Heart left ventricle (tissue), 16 donors: ENCODE data around the gene CELF4. TPM values are rescaled to one million over a fixed set of nuclear protein-coding genes. Genes with fewer than 3 reads are reported as not detected.
A peak's percentile ranks its signal among the peaks of the same experiment; 100 is the strongest.

Source experiments
- ATAC-seq, 4 donors: fragments of 200-7000 bp; cut with Tn5 transposase; one replicate each; pipeline ENCODE4 v1.9.1; 2020 to 2022; ENCODE audit warnings: moderate library complexity in 4 of 4, mild to moderate bottlenecking in 3 of 4, moderate number of reproducible peaks in 1 of 4
- DNase-seq, 5 donors: peaks; one replicate each; pipeline ENCODE4 v3.0.0-alpha.2; 2020
- H3K27ac ChIP-seq, 12 donors: fragments of 200-600 bp; sonication (generic) in 4 of 12; one replicate each; pipeline versions ENCODE4 v1.5.0 to v1.8.0; 2016 to 2022; ENCODE audit warnings: mild to moderate bottlenecking in 2 of 12
- H3K27me3 ChIP-seq, 9 donors: fragments of 200-600 bp; sonication (generic) in 2 of 9; one replicate each; pipeline versions ENCODE4 v1.5.1 to v1.8.0; 2016 to 2022; ENCODE audit warnings: mild to moderate bottlenecking in 3 of 9
- H3K36me3 ChIP-seq, 9 donors: fragments of 200-600 bp; sonication (generic) in 2 of 9; one replicate each; pipeline versions ENCODE4 v1.5.0 to v1.8.0; 2018 to 2022; ENCODE audit warnings: mild to moderate bottlenecking in 2 of 9
- H3K4me1 ChIP-seq, 12 donors: fragments of 200-600 bp; sonication (generic) in 4 of 12; one replicate each; pipeline versions ENCODE4 v1.5.0 to v1.8.0; 2016 to 2022; ENCODE audit warnings: mild to moderate bottlenecking in 3 of 12
- H3K4me3 ChIP-seq, 12 donors: fragments of 200-600 bp; sonication (generic) in 4 of 12; one replicate each; pipeline versions ENCODE4 v1.5.0 to v1.8.0; 2017 to 2022; ENCODE audit warnings: mild to moderate bottlenecking in 9 of 12, moderate library complexity in 4 of 12
- H3K9me3 ChIP-seq, 12 donors: fragments of 200-600 bp; sonication (generic) in 4 of 12; one replicate each; pipeline versions ENCODE4 v1.5.0 to v1.8.0; 2016 to 2022; ENCODE audit warnings: mild to moderate bottlenecking in 1 of 12
- CTCF ChIP-seq, 12 donors: fragments of 200-600 bp; sonication (generic) in 4 of 12; IDR thresholded peaks; one replicate each; pipeline versions ENCODE4 v1.5.0 to v1.8.0; 2018 to 2022; ENCODE audit warnings: antibody characterized with exemption in 12 of 12, mild to moderate bottlenecking in 5 of 12
- POLR2A ChIP-seq, 2 donors: fragments of 450-650 bp; IDR thresholded peaks; one replicate each; pipeline ENCODE4 v1.6.1; 2017; ENCODE audit warnings: antibody characterized with exemption in 2 of 2, mild to moderate bottlenecking in 2 of 2, moderate library complexity in 2 of 2
- WGBS, 4 donors: extraction: QIAGEN DNeasy Blood & Tissue Kit in 2 of 4; methylation state at CpG; one replicate each; pipeline versions ENCODE4 v1.1.5 to v1.1.7; 2013 to 2018; 5-methylcytosine and 5-hydroxymethylcytosine counted together
- intact Hi-C, 10 donors: fragments of 100-400 bp; cut with DNase I; formaldehyde crosslinking; loops; one replicate each; pipeline versions ENCODE4 v1.11.1 to v1.14.2; 2022
- polyA plus RNA-seq, 2 donors: library from polyadenylated mRNA; stranded (reverse); fragments of 200-250 nt; gene quantifications; one replicate each; pipeline ENCODE4 v1.2.3, GENCODE V29; 2013
- total RNA-seq, 9 donors: library from RNA; depleted of rRNA in 2 of 9; stranded (reverse); fragments of >200 nt in 2 of 9; fragmentation: NEBNext Ultra II Directional in 3 of 9; extraction: Animal tissue kit (Norgen Biotek cat#: 25700) in 3 of 9; gene quantifications; one replicate each; pipeline versions ENCODE4 v1.1.0 to v1.2.4, GENCODE V29; 2016 to 2023
- donor health status: ischemic (EF 13 %, LVEDD 7.1; RV severe dilation, severe dysfunction).
- donor health status: healthy with polysubstance abuse.
- donor health status: DM: no; HTN: yes; CAD: no.
- donor health status: DM: no; HTN: no; CAD: no.
- donor health status: ischemic (EF 25% LVEDD 6.9; RV normal size, moderate dysfunction).
- donor health status: ischemic (EF 25% LVEDD 5.7; RV mildly dilated, moderate dysfunction).
- donor health status: healthy.
- donor health status: DM: yes; HTN: yes; CAD: no.
- donor health status: ischemic (EF 35%, LVEDD 5.7; RV mildly dilated, moderate dysfunction).
- donor health status: nonischemic (EF 11% LVEDD 7.7; RV severe dilation, severe dysfunction).
- donor health status: DM: yes; HTN: yes; CAD: no.
- donor health status: PGD.
- donor health status: ischemic (EF 29% LVEDD 5.4; RV normal size, mild dysfunction).
- donor health status: nonischemic (EF 23%, LVEDD 6.1; RV moderate dilation, normal function).

Gene CELF4
- total and polyA plus RNA-seq, 11 donors, result 0.11 to 0.67 (median 0.40) TPM; not detected in 3

GRCh38 chr18:37378336-37379010 is 187.1 kb downstream of the CELF4 start:
- WGBS, 4 donors, result 65 to 76% (median 70%) methylated on average over 11 of the region's 11 CpGs
- H3K27ac ChIP-seq, result no peak overlapping the region
- H3K36me3 ChIP-seq, result no peaks in the 10 kb centered on the region
- H3K4me3 ChIP-seq, result no peak overlapping the region
- TF ChIP-seq CTCF (IDR thresholded peaks at IDR 0.05) (no peak), POLR2A (IDR thresholded peaks at IDR 0.05) (no peak)
- H3K4me1 ChIP-seq, result no peaks in the 10 kb centered on the region
- intact Hi-C loops, result no loop called here
- H3K9me3 ChIP-seq, result no peaks in the 10 kb centered on the region
- no peak for ATAC-seq
- peaks cover 0 to 14% (median 0%) of the 10 kb centered on the region in 9 donors for H3K27me3 ChIP-seq
- DNase-seq, result no peak

GRCh38 chr18:37375181-37375580 is 190.4 kb downstream of the CELF4 start:
- TF ChIP-seq POLR2A (IDR thresholded peaks at IDR 0.05) (no peak), CTCF (IDR thresholded peaks at IDR 0.05) (no peak)
- H3K4me3 ChIP-seq, result no peak overlapping the region
- H3K9me3 ChIP-seq, result no peaks in the 10 kb centered on the region
- H3K27ac ChIP-seq, result no peak overlapping the region
- peaks cover 0 to 18% (median 0%) of the 10 kb centered on the region in 9 donors for H3K27me3 ChIP-seq
- no peaks in the 10 kb centered on the region for H3K36me3 ChIP-seq
- intact Hi-C loops, result no loop called here
- ATAC-seq (no peak), DNase-seq (no peak)
- H3K4me1 ChIP-seq, result no peaks in the 10 kb centered on the region
- 82 to 89% (median 85%) methylated on average over 6 to 7 of the region's 7 CpGs for WGBS, 4 donors

DNA sequence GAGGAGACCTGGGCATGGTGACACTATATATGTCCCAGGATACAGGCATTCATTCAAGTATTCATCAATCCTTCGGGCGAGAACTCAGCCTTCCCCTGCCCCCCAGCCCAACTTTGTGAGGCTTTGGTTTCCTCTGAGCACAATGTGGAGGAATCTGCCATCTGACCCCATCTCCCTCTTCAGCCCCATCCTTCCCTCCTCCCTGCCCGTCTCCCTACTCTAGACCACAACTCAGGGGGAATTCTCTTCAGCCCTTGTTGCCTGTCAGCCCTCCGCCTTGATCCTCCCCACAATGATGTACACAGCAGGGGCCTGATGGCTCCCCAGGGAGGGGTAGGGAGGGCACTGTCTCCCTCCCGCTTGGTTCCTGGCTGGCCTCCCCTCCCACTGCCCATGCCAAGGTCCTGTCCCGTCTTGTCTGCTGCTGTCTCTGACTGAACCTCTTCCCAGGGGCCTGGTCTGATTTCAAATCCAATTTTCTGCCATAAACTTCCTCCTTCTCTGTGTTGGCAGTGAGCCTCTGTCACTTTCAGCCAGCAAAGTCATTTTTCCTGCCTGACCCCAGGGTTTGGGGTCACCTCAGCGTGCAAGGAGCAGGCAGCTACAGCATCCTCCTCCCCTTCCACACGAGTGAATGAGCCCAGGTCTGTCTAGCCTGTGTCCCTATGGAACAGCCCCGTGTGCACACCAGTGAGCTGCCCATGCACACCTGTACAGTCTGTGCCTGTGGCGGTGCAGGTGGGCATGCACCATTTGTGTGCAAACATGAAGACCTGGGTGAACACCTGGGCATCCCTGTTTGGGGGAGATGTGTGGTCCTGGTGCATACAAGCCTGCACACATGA is 197.3 kb downstream of the CELF4 start:
- no peak for ATAC-seq
- Histone ChIP-seq H3K4me1 (peaks cover 0 to 12% (median 0%) of the 10 kb centered on the region in 12 donors), H3K36me3 (no peaks in the 10 kb centered on the region), H3K9me3 (no peaks in the 10 kb centered on the region), H3K27ac (no peak overlapping the region), H3K27me3 (peaks cover 0 to 33% (median 0%) of the 10 kb centered on the region in 9 donors), H3K4me3 (no peak overlapping the region)
- intact Hi-C loops, result loop anchor here in 1 of 10 donors (5.0 kb wide), 1 partner anchor 49 kb away; no protein-coding TSS in a partner anchor
- 48 to 61% (median 58%) methylated on average over 10 of the region's 10 CpGs for WGBS, 4 donors
- no peak for DNase-seq
- TF ChIP-seq POLR2A (IDR thresholded peaks at IDR 0.05) (no peak), CTCF (IDR thresholded peaks at IDR 0.05) (no peak)

DNA sequence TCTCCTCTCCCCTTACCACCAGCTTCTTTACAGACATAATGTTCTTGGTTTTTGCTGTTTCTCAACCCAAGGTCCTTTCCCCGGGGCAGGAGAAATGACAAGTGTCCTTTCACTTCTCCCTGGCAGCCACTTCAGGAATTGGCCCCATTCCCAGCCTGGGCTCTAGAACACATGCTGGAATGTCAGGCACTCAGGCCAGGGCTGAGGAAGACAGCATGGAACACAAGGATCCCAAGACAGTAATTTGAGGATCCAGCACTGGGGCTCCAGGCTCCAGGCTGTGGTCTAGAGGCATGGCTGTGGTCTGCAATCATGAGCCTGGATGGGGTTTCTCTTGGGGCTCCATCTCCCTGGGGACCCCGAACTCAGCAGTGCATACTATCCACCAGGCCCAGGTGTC is 201.4 kb downstream of the CELF4 start:
- intact Hi-C loops, result no loop called here
- Histone ChIP-seq H3K9me3 (no peaks in the 10 kb centered on the region), H3K36me3 (no peaks in the 10 kb centered on the region), H3K27me3 (peaks cover 0 to 36% (median 3%) of the 10 kb centered on the region in 9 donors), H3K4me1 (peaks cover 0 to 12% (median 0%) of the 10 kb centered on the region in 12 donors), H3K27ac (no peak overlapping the region), H3K4me3 (no peak overlapping the region)
- no peak for TF ChIP-seq POLR2A (IDR thresholded peaks at IDR 0.05)
- no peak for TF ChIP-seq CTCF (IDR thresholded peaks at IDR 0.05)
- 38 to 56% (median 49%) methylated on average over 2 of the region's 2 CpGs for WGBS, 4 donors
- DNase-seq, result peak; percentile 37 to 83 (median 78)
- ATAC-seq, result peak; percentile 74 to 89 (median 80)
